GM19238 (cell line): Measurements from ENCODE around the gene NLK.
"Not testable (repeated sequence)": the region's sequence is repeated elsewhere in the genome, so short reads cannot be mapped to it uniquely, and the experiment has no call there.

Experiments
- DNase-seq: peaks from one replicate; pipeline ENCODE4 v3.0.0; 2011; ENCODE audit warnings: low spot score; ENCODE audit not compliant: insufficient read length

The NLK gene

GRCh38 chr17:28042657-28042720 is at the start of gene NLK:
Gene NLK (plus strand): TSS chr17:28042677. CDS start chr17:28042874, 197 bp downstream.
- no peak for DNase-seq

GRCh38 chr17:27993161-27993695 is 49.2 kb upstream of the NLK start:
- DNase-seq: no peak

- DNase-seq: no peak
Measured at GRCh38 chr17:27993723-27994310, 48.7 kb upstream of the NLK start.

GRCh38 chr17:27994586-27994985 is 47.9 kb upstream of the NLK start:
- DNase-seq: no peak

GRCh38 chr17:27995554-27995953 is 46.9 kb upstream of the NLK start:
- DNase-seq: no peak

GRCh38 chr17:27996202-27997043 is 46.1 kb upstream of the NLK start:
- no peak for DNase-seq

- DNase-seq: no peak
Measured at GRCh38 chr17:27997044-27997401, 45.5 kb upstream of the NLK start.

- DNase-seq: no peak
Measured at GRCh38 chr17:27997522-27997921, 45.0 kb upstream of the NLK start.

GRCh38 chr17:28001149-28001548 is 41.3 kb upstream of the NLK start:
- DNase-seq: no peak

- DNase-seq: no peak
Measured at GRCh38 chr17:28004344-28004743, 38.1 kb upstream of the NLK start.

- not testable (repeated sequence) for DNase-seq
Measured at GRCh38 chr17:28007925-28008324, 34.6 kb upstream of the NLK start.

GRCh38 chr17:28008513-28008912 is 34.0 kb upstream of the NLK start:
- DNase-seq: no peak

GRCh38 chr17:28010406-28010805 is 32.1 kb upstream of the NLK start:
- no peak for DNase-seq

- no peak for DNase-seq
Measured at GRCh38 chr17:28018439-28019070, 23.9 kb upstream of the NLK start.

- no peak for DNase-seq
Measured at GRCh38 chr17:28020515-28020914, 22.0 kb upstream of the NLK start.

- no peak for DNase-seq
Measured at GRCh38 chr17:28029044-28029443, 13.4 kb upstream of the NLK start.

- no peak for DNase-seq
Measured at GRCh38 chr17:28030386-28030785, 12.1 kb upstream of the NLK start.

GRCh38 chr17:28031174-28031573 is 11.3 kb upstream of the NLK start:
- DNase-seq: no peak

- no peak for DNase-seq
Measured at GRCh38 chr17:28033972-28034714, 8.3 kb upstream of the NLK start.

- DNase-seq: not testable (repeated sequence)
Measured at GRCh38 chr17:28035452-28035851, 7.0 kb upstream of the NLK start.

GRCh38 chr17:28035884-28036283 is 6.6 kb upstream of the NLK start:
- not testable (repeated sequence) for DNase-seq

- no peak for DNase-seq
Measured at GRCh38 chr17:28038802-28039201, 3.7 kb upstream of the NLK start.
